GM23338 (cell line): ENCODE measurements around the gene MLLT3.

Experiments
- CREB1 ChIP-seq: fragments of 250-450 bp; sonication (Bioruptor Pico); IDR thresholded peaks from 2 replicates; pipeline ENCODE4 v1.5.0; 2020; ENCODE audit warnings: low read depth, mild to moderate bottlenecking, moderate library complexity
- ETS1 ChIP-seq: IDR thresholded peaks from 2 replicates; pipeline ENCODE4 v1.6.1; 2016; ENCODE audit warnings: antibody characterized with exemption
- EZH2 ChIP-seq: fragments of 200-600 bp; sonication (generic); IDR thresholded peaks from one replicate; pipeline ENCODE4 v1.8.0; 2017; ENCODE audit warnings: antibody characterized with exemption, mild to moderate bottlenecking, low read depth; ENCODE audit not compliant: unreplicated experiment
- EZH2phosphoT487 ChIP-seq: fragments of 200-600 bp; sonication (generic); IDR thresholded peaks from one replicate; pipeline ENCODE4 v1.8.1; 2018; ENCODE audit warnings: antibody characterized with exemption; ENCODE audit not compliant: unreplicated experiment
- POLR2AphosphoS5 ChIP-seq: IDR thresholded peaks from 2 replicates; pipeline ENCODE4 v1.6.1; 2016; ENCODE audit warnings: antibody characterized with exemption, low read depth
- REST ChIP-seq: IDR thresholded peaks from one replicate; pipeline ENCODE4 v1.6.1; 2018; ENCODE audit warnings: antibody characterized with exemption; ENCODE audit not compliant: unreplicated experiment
- ZNF331 ChIP-seq: fragments of 250-450 bp; sonication (Bioruptor Pico); IDR thresholded peaks from 2 replicates; pipeline ENCODE4 v1.5.0; 2020; ENCODE audit warnings: low read depth, mild to moderate bottlenecking, moderate library complexity
- TF ChIP-seq, protein P1 (sequence below), 2 experiments: fragments of 200-600 bp in 1 of 2; sonication (generic) in 1 of 2; conservative IDR thresholded peaks; 2 replicates each; pipeline versions ENCODE4 v1.5.1 to v1.6.1; 2016 to 2017; ENCODE audit warnings: antibody characterized with exemption in 2 of 2, low read depth in 2 of 2, mild to moderate bottlenecking in 2 of 2, moderate library complexity in 1 of 2
- TF ChIP-seq, protein P2 (sequence below): fragments of 250-450 bp; sonication (Bioruptor Pico); IDR thresholded peaks from 2 replicates; pipeline ENCODE4 v1.5.0; 2020; ENCODE audit warnings: mild to moderate bottlenecking, moderate library complexity

- TF ChIP-seq, protein P1, sequence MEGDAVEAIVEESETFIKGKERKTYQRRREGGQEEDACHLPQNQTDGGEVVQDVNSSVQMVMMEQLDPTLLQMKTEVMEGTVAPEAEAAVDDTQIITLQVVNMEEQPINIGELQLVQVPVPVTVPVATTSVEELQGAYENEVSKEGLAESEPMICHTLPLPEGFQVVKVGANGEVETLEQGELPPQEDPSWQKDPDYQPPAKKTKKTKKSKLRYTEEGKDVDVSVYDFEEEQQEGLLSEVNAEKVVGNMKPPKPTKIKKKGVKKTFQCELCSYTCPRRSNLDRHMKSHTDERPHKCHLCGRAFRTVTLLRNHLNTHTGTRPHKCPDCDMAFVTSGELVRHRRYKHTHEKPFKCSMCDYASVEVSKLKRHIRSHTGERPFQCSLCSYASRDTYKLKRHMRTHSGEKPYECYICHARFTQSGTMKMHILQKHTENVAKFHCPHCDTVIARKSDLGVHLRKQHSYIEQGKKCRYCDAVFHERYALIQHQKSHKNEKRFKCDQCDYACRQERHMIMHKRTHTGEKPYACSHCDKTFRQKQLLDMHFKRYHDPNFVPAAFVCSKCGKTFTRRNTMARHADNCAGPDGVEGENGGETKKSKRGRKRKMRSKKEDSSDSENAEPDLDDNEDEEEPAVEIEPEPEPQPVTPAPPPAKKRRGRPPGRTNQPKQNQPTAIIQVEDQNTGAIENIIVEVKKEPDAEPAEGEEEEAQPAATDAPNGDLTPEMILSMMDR (conservative IDR thresholded peaks at IDR 0.05; ENCODE audit: low read depth in 2 of 2): no peak
- TF ChIP-seq POLR2AphosphoS5 (no peak), CREB1 (no peak), EZH2 (no peak), REST (no peak), EZH2phosphoT487 (no peak), ZNF331 (CRISPR knock-in tag) (no peak), ETS1 (no peak)
- TF ChIP-seq, protein P2, sequence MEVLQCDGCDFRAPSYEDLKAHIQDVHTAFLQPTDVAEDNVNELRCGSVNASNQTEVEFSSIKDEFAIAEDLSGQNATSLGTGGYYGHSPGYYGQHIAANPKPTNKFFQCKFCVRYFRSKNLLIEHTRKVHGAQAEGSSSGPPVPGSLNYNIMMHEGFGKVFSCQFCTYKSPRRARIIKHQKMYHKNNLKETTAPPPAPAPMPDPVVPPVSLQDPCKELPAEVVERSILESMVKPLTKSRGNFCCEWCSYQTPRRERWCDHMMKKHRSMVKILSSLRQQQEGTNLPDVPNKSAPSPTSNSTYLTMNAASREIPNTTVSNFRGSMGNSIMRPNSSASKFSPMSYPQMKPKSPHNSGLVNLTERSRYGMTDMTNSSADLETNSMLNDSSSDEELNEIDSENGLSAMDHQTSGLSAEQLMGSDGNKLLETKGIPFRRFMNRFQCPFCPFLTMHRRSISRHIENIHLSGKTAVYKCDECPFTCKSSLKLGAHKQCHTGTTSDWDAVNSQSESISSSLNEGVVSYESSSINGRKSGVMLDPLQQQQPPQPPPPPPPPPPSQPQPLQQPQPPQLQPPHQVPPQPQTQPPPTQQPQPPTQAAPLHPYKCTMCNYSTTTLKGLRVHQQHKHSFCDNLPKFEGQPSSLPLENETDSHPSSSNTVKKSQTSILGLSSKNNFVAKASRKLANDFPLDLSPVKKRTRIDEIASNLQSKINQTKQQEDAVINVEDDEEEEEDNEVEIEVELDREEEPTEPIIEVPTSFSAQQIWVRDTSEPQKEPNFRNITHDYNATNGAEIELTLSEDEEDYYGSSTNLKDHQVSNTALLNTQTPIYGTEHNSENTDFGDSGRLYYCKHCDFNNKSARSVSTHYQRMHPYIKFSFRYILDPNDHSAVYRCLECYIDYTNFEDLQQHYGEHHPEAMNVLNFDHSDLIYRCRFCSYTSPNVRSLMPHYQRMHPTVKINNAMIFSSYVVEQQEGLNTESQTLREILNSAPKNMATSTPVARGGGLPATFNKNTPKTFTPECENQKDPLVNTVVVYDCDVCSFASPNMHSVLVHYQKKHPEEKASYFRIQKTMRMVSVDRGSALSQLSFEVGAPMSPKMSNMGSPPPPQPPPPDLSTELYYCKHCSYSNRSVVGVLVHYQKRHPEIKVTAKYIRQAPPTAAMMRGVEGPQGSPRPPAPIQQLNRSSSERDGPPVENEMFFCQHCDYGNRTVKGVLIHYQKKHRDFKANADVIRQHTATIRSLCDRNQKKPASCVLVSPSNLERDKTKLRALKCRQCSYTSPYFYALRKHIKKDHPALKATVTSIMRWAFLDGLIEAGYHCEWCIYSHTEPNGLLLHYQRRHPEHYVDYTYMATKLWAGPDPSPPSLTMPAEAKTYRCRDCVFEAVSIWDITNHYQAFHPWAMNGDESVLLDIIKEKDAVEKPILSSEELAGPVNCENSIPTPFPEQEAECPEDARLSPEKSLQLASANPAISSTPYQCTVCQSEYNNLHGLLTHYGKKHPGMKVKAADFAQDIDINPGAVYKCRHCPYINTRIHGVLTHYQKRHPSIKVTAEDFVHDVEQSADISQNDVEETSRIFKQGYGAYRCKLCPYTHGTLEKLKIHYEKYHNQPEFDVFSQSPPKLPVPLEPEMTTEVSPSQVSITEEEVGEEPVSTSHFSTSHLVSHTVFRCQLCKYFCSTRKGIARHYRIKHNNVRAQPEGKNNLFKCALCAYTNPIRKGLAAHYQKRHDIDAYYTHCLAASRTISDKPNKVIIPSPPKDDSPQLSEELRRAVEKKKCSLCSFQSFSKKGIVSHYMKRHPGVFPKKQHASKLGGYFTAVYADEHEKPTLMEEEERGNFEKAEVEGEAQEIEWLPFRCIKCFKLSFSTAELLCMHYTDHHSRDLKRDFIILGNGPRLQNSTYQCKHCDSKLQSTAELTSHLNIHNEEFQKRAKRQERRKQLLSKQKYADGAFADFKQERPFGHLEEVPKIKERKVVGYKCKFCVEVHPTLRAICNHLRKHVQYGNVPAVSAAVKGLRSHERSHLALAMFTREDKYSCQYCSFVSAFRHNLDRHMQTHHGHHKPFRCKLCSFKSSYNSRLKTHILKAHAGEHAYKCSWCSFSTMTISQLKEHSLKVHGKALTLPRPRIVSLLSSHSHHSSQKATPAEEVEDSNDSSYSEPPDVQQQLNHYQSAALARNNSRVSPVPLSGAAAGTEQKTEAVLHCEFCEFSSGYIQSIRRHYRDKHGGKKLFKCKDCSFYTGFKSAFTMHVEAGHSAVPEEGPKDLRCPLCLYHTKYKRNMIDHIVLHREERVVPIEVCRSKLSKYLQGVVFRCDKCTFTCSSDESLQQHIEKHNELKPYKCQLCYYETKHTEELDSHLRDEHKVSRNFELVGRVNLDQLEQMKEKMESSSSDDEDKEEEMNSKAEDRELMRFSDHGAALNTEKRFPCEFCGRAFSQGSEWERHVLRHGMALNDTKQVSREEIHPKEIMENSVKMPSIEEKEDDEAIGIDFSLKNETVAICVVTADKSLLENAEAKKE (CRISPR knock-in tag): no peak
Measured at GRCh38 chr9:20636888-20637440, 14.7 kb upstream of the MLLT3 start.
